SU-DHL-6 (cell line): ENCODE results near the gene KISS1R.

Experiments used
- EZH2phosphoT487 ChIP-seq: fragments of 200-600 bp; sonication (generic), shearing (Covaris generic); conservative IDR thresholded peaks from 2 replicates; pipeline ENCODE4 v1.6.1; 2018; ENCODE audit warnings: mild to moderate bottlenecking, antibody characterized with exemption, low read length, moderate library complexity, mixed read lengths
- TF ChIP-seq, protein P1 (sequence below): fragments of 200-600 bp; sonication (generic); IDR thresholded peaks from one replicate; pipeline ENCODE4 v1.5.1; 2017; ENCODE audit warnings: antibody characterized with exemption, mild to moderate bottlenecking, low read length, moderate library complexity; ENCODE audit not compliant: insufficient read depth, poor library complexity, severe bottlenecking

- TF ChIP-seq, protein P1, sequence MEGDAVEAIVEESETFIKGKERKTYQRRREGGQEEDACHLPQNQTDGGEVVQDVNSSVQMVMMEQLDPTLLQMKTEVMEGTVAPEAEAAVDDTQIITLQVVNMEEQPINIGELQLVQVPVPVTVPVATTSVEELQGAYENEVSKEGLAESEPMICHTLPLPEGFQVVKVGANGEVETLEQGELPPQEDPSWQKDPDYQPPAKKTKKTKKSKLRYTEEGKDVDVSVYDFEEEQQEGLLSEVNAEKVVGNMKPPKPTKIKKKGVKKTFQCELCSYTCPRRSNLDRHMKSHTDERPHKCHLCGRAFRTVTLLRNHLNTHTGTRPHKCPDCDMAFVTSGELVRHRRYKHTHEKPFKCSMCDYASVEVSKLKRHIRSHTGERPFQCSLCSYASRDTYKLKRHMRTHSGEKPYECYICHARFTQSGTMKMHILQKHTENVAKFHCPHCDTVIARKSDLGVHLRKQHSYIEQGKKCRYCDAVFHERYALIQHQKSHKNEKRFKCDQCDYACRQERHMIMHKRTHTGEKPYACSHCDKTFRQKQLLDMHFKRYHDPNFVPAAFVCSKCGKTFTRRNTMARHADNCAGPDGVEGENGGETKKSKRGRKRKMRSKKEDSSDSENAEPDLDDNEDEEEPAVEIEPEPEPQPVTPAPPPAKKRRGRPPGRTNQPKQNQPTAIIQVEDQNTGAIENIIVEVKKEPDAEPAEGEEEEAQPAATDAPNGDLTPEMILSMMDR: no peak
- TF ChIP-seq EZH2phosphoT487: no peak
Measured at GRCh38 chr19:884420-885211, 32.5 kb upstream of the KISS1R start.
